IMR-90 (cell line): Measurements from ENCODE around the gene FOCAD.

Source experiments
- CTCF ChIP-seq: conservative IDR thresholded peaks from 2 replicates; pipeline ENCODE4 v1.5.1; 2012; ENCODE audit warnings: mild to moderate bottlenecking, low read depth, low read length, improper control_type of control experiment
- POLR2A ChIP-seq: IDR thresholded peaks from 2 replicates; pipeline ENCODE4 v1.6.1; 2012; ENCODE audit warnings: mild to moderate bottlenecking, low read depth, low read length
- RAD21 ChIP-seq: IDR thresholded peaks from 2 replicates; pipeline ENCODE4 v1.6.1; 2012; ENCODE audit warnings: low read length, improper control_type of control experiment
- RCOR1 ChIP-seq: IDR thresholded peaks from 2 replicates; pipeline ENCODE4 v1.6.1; 2012; ENCODE audit warnings: mild to moderate bottlenecking, low read length, improper control_type of control experiment; ENCODE audit not compliant: insufficient replicate concordance
- RFX5 ChIP-seq: IDR thresholded peaks from 2 replicates; pipeline ENCODE4 v1.8.0; 2012; ENCODE audit warnings: low read depth, mild to moderate bottlenecking, low read length, moderate library complexity

- TF ChIP-seq RFX5: no peak
- no peak for TF ChIP-seq CTCF
- no peak for TF ChIP-seq POLR2A
- TF ChIP-seq RAD21: no peak
- no peak for TF ChIP-seq RCOR1
These were observed 38.2 kb downstream of the FOCAD start for GRCh38 chr9:20722221-20722620.
